ENCODE data around the gene ASMT.

DNA sequence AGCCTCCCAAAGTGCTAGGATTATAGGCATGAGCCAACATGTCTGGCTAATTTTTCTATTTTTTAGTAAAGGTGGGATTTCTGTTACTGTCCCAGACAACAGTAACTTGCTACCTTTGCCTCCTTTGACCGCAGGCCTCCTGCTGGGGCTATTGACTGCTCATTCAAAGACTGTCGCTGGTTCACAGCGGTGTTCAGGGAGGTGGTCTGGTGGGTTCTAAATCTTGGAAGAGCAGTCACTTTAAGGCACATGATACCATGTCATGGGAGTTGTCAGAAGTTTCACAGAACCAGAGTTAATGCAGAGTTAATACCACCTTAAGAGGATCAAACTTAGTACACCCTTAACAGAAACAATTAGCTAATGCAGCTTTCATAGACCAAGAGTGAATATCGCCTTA lies 3.8 kb downstream of the ASMT start:
- TF ChIP-seq CTCF (conservative IDR thresholded peaks at IDR 0.05; ENCODE audit: low read depth, low read length) = no peak
- TF ChIP-seq EZH2 (IDR thresholded peaks at IDR 0.05; ENCODE audit: low read length, unreplicated experiment) = no peak
